ENCODE results near the gene KIAA0513.

KIAA0513 gene

GRCh38 chr16:85011846-85012284 lies 15.7 kb upstream of the KIAA0513 start:
- in situ Hi-C loops (cut with HindIII; ENCODE audit: low pct_ligation_motif_present, low sequenced_read_pairs): no loop called here
- H3K27ac ChIP-seq: peak overlapping the region; percentile 94
- DNase-seq: no peak
- H3K36me3 ChIP-seq (replicated peaks): peaks cover 3% of the 10 kb centered on the region
- H3K27me3 ChIP-seq (replicated peaks): no peaks in the 10 kb centered on the region
- H3K4me3 ChIP-seq (ENCODE audit: low read depth, low read length): peak overlapping the region; percentile 93
- TF ChIP-seq CTCF (IDR thresholded peaks at IDR 0.05; ENCODE audit: low read depth, low read length, missing control alignments): no peak

DNA sequence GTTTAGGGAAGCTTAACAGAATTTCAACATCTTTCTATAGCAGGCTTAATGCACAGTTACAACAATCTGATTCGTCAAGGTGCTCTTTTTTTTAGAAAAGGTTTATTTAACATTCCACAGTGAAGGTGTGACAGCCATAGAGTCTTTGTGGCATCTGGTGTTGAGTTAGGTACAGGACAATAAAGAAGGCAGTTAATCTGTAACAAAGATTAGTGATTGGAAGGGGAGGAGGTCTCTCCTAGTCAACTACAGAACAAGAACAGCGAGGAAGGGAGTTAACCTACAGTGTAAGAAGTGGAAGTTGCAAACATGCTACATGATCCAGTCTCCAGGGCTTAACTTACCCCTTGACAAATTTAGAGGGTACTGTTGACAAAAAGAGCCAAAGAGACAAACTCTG lies 13.3 kb upstream of the KIAA0513 start:
- no peaks in the 10 kb centered on the region for H3K27me3 ChIP-seq (replicated peaks)
- H3K27ac ChIP-seq: no peak overlapping the region
- TF ChIP-seq CTCF (IDR thresholded peaks at IDR 0.05; ENCODE audit: low read depth, low read length, missing control alignments): no peak
- H3K4me3 ChIP-seq (ENCODE audit: low read depth, low read length): no peak overlapping the region
- DNase-seq: no peak
- in situ Hi-C loops (cut with HindIII; ENCODE audit: low pct_ligation_motif_present, low sequenced_read_pairs): no loop called here
- peaks cover 3% of the 10 kb centered on the region for H3K36me3 ChIP-seq (replicated peaks)

- in situ Hi-C loops (cut with HindIII; ENCODE audit: low pct_ligation_motif_present, low sequenced_read_pairs): no loop called here
- no peak for TF ChIP-seq CTCF (IDR thresholded peaks at IDR 0.05; ENCODE audit: low read depth, low read length, missing control alignments)
- H3K36me3 ChIP-seq (replicated peaks): peaks cover 3% of the 10 kb centered on the region
- H3K4me3 ChIP-seq (ENCODE audit: low read depth, low read length): no peak overlapping the region
- no peaks in the 10 kb centered on the region for H3K27me3 ChIP-seq (replicated peaks)
- H3K27ac ChIP-seq: no peak overlapping the region
- DNase-seq: no peak
Observed at GRCh38 chr16:85015481-85016187, 12.0 kb upstream of the KIAA0513 start.

DNA sequence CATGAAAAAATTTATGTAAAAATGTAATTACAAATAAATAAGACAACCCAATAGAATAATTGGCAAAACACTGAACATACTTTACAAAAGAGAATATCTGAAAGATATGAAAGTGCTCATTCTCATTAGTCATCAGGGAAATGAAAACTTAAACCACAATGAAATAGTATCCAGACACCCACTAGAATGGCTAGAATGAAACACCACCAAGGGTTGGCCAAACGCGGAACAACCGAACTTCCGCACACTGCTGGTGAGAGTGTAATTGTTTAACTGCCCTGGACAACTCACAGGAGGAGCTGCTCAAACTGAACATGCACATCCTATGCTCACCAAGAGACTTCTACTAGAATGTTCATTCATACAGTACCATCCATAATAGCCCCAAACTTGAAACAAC lies 10.4 kb upstream of the KIAA0513 start:
- DNase-seq: peak; percentile 50
- H3K27me3 ChIP-seq (replicated peaks): no peaks in the 10 kb centered on the region
- in situ Hi-C loops (cut with HindIII; ENCODE audit: low pct_ligation_motif_present, low sequenced_read_pairs): no loop called here
- no peak overlapping the region for H3K27ac ChIP-seq
- TF ChIP-seq CTCF (IDR thresholded peaks at IDR 0.05; ENCODE audit: low read depth, low read length, missing control alignments): no peak
- H3K4me3 ChIP-seq (ENCODE audit: low read depth, low read length): no peak overlapping the region
- H3K36me3 ChIP-seq (replicated peaks): no peaks in the 10 kb centered on the region

GRCh38 chr16:85017633-85018032 lies 10.0 kb upstream of the KIAA0513 start:
- Histone ChIP-seq H3K36me3 (replicated peaks) (no peaks in the 10 kb centered on the region), H3K27me3 (replicated peaks) (no peaks in the 10 kb centered on the region), H3K27ac (no peak overlapping the region), H3K4me3 (ENCODE audit: low read depth, low read length) (no peak overlapping the region)
- no peak for DNase-seq
- no peak for TF ChIP-seq CTCF (IDR thresholded peaks at IDR 0.05; ENCODE audit: low read depth, low read length, missing control alignments)
- in situ Hi-C loops (cut with HindIII; ENCODE audit: low pct_ligation_motif_present, low sequenced_read_pairs): no loop called here
